SJCRH30 (cell line): ENCODE results near the gene IRX3. TPM values are rescaled to one million over a fixed set of nuclear protein-coding genes. Genes with fewer than 3 reads are reported as not detected.

ENCODE experiments used
- DNase-seq, 2 experiments: peaks; one replicate each; pipeline ENCODE4 v3.0.0-alpha.2; 2015 to 2020
- H3K27ac ChIP-seq: fragments of 250-450 bp; sonication (Bioruptor Pico); 2 replicates; pipeline ENCODE4 v1.5.1; 2020; ENCODE audit warnings: mild to moderate bottlenecking, moderate library complexity
- H3K27me3 ChIP-seq: fragments of 250-450 bp; sonication (Bioruptor Pico); 2 replicates; pipeline ENCODE4 v1.5.1; 2020; ENCODE audit warnings: mild to moderate bottlenecking, moderate library complexity
- H3K36me3 ChIP-seq: fragments of 250-450 bp; sonication (Bioruptor Pico); 2 replicates; pipeline ENCODE4 v1.5.1; 2020; ENCODE audit warnings: mild to moderate bottlenecking, moderate library complexity
- H3K4me1 ChIP-seq: fragments of 250-450 bp; sonication (Bioruptor Pico); 2 replicates; pipeline ENCODE4 v1.5.1; 2020; ENCODE audit warnings: mild to moderate bottlenecking, moderate library complexity
- H3K4me3 ChIP-seq: fragments of 250-450 bp; sonication (Bioruptor Pico); 2 replicates; pipeline ENCODE4 v1.5.1; 2020; ENCODE audit warnings: mild to moderate bottlenecking, moderate library complexity
- H3K9me3 ChIP-seq: fragments of 250-450 bp; sonication (Bioruptor Pico); replicated peaks from 2 replicates; pipeline ENCODE4 v1.5.1; 2020; ENCODE audit warnings: mild to moderate bottlenecking, moderate library complexity
- total RNA-seq: library from RNA; depleted of rRNA; stranded (reverse); fragments of >200 nt; shearing (Covaris generic); gene quantifications from 2 replicates; pipeline ENCODE4 v1.2.3, GENCODE V29; 2014

IRX3 gene
- total RNA-seq, 1 experiment from 2014 or later = 18.2 TPM

- Histone ChIP-seq H3K36me3 (no peaks in the 10 kb centered on the region), H3K9me3 (no peaks in the 10 kb centered on the region), H3K27ac (no peak overlapping the region), H3K4me1 (no peaks in the 10 kb centered on the region), H3K4me3 (no peak overlapping the region), H3K27me3 (no peaks in the 10 kb centered on the region)
- peak in 1 of 2 experiments; percentile 34 for DNase-seq
Observed at GRCh38 chr16:54242199-54242598, 44.4 kb downstream of the IRX3 start.

GRCh38 chr16:54241525-54241924, 45.1 kb downstream of the IRX3 start:
- H3K27me3 ChIP-seq = no peaks in the 10 kb centered on the region
- no peaks in the 10 kb centered on the region for H3K9me3 ChIP-seq
- H3K4me3 ChIP-seq = no peak overlapping the region
- H3K27ac ChIP-seq = no peak overlapping the region
- no peaks in the 10 kb centered on the region for H3K4me1 ChIP-seq
- H3K36me3 ChIP-seq = no peaks in the 10 kb centered on the region
- DNase-seq = no peak

- DNase-seq = no peak
- Histone ChIP-seq H3K4me1 (no peaks in the 10 kb centered on the region), H3K36me3 (no peaks in the 10 kb centered on the region), H3K9me3 (no peaks in the 10 kb centered on the region), H3K4me3 (no peak overlapping the region), H3K27me3 (no peaks in the 10 kb centered on the region), H3K27ac (no peak overlapping the region)
Observed at GRCh38 chr16:54240271-54241129, 46.1 kb downstream of the IRX3 start.

- no peaks in the 10 kb centered on the region for H3K27me3 ChIP-seq
- H3K36me3 ChIP-seq = no peaks in the 10 kb centered on the region
- no peak overlapping the region for H3K27ac ChIP-seq
- DNase-seq = no peak
- no peaks in the 10 kb centered on the region for H3K9me3 ChIP-seq
- no peaks in the 10 kb centered on the region for H3K4me1 ChIP-seq
- H3K4me3 ChIP-seq = no peak overlapping the region
Observed at GRCh38 chr16:54239456-54239855, 47.1 kb downstream of the IRX3 start.

GRCh38 chr16:54236773-54237172, 49.8 kb downstream of the IRX3 start:
- Histone ChIP-seq H3K9me3 (no peaks in the 10 kb centered on the region), H3K27ac (no peak overlapping the region), H3K4me1 (no peaks in the 10 kb centered on the region), H3K27me3 (no peaks in the 10 kb centered on the region), H3K4me3 (no peak overlapping the region), H3K36me3 (no peaks in the 10 kb centered on the region)
- no peak for DNase-seq

GRCh38 chr16:54233615-54234014, 53.0 kb downstream of the IRX3 start:
- no peak overlapping the region for H3K4me3 ChIP-seq
- no peaks in the 10 kb centered on the region for H3K9me3 ChIP-seq
- no peak overlapping the region for H3K27ac ChIP-seq
- H3K36me3 ChIP-seq = no peaks in the 10 kb centered on the region
- DNase-seq = no peak
- H3K4me1 ChIP-seq = no peaks in the 10 kb centered on the region
- no peaks in the 10 kb centered on the region for H3K27me3 ChIP-seq
